Measurements from ENCODE around the gene SCMH1.

DNA sequence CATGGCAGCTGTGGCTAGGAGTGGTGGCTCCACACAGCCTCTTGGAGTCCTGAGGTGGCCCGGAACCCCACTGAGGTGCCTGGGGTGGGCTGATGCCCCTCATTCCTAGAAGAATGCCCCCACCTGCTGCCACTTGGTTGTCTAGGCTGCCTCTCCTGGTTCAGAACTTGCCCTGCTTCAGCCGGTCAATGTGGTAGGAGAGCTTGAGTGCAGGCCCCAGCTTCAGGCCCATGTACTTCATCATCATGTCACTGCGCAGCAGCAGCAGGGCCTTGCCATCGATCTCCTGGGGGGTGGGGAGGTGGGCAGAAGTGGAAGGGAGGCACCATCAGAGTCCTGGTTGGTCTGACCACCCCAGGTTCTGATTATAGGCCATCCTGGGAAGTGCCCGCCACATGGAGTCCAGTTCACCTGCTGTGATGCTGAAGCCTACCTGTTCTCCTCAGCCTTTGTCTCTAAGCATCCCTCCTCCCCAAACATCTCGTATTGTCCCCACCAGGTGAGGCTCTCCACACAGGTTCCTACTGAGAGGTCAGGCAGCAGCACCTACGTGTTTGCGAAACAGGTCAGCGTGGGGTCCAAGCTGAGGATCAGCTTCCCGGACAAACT lies 214.0 kb downstream of the SCMH1 start:
- TF ChIP-seq, protein P1, sequence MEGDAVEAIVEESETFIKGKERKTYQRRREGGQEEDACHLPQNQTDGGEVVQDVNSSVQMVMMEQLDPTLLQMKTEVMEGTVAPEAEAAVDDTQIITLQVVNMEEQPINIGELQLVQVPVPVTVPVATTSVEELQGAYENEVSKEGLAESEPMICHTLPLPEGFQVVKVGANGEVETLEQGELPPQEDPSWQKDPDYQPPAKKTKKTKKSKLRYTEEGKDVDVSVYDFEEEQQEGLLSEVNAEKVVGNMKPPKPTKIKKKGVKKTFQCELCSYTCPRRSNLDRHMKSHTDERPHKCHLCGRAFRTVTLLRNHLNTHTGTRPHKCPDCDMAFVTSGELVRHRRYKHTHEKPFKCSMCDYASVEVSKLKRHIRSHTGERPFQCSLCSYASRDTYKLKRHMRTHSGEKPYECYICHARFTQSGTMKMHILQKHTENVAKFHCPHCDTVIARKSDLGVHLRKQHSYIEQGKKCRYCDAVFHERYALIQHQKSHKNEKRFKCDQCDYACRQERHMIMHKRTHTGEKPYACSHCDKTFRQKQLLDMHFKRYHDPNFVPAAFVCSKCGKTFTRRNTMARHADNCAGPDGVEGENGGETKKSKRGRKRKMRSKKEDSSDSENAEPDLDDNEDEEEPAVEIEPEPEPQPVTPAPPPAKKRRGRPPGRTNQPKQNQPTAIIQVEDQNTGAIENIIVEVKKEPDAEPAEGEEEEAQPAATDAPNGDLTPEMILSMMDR (conservative IDR thresholded peaks at IDR 0.05; ENCODE audit: low read length): no peak
- no peak for TF ChIP-seq EZH2phosphoT487 (IDR thresholded peaks at IDR 0.05; ENCODE audit: borderline replicate concordance, low read depth, low read length)

Measured in OCI-LY7 (cell line).